Uterus (tissue), 2 donors: ENCODE measurements around the gene KLK14.

Experiments
- POLR2A ChIP-seq, 2 donors: fragments of 450-650 bp; IDR thresholded peaks; one replicate each; pipeline ENCODE4 v1.6.1; 2016; ENCODE audit warnings: antibody characterized with exemption in 2 of 2, mild to moderate bottlenecking in 1 of 2, moderate library complexity in 1 of 2
- TF ChIP-seq, protein P1 (sequence below), 4 experiments: fragments of 200-600 bp in 2 of 4; fragments of 450-650 bp in 2 of 4; sonication (generic) in 2 of 4; IDR thresholded peaks; one replicate each; pipeline ENCODE4 v1.5.1; 2016 to 2019; ENCODE audit warnings: antibody characterized with exemption in 4 of 4, mild to moderate bottlenecking in 2 of 4, moderate library complexity in 1 of 4

GRCh38 chr19:51055866-51056265 lies 26.8 kb downstream of the KLK14 start:
- TF ChIP-seq POLR2A (IDR thresholded peaks at IDR 0.05), result no peak
- TF ChIP-seq, protein P1, sequence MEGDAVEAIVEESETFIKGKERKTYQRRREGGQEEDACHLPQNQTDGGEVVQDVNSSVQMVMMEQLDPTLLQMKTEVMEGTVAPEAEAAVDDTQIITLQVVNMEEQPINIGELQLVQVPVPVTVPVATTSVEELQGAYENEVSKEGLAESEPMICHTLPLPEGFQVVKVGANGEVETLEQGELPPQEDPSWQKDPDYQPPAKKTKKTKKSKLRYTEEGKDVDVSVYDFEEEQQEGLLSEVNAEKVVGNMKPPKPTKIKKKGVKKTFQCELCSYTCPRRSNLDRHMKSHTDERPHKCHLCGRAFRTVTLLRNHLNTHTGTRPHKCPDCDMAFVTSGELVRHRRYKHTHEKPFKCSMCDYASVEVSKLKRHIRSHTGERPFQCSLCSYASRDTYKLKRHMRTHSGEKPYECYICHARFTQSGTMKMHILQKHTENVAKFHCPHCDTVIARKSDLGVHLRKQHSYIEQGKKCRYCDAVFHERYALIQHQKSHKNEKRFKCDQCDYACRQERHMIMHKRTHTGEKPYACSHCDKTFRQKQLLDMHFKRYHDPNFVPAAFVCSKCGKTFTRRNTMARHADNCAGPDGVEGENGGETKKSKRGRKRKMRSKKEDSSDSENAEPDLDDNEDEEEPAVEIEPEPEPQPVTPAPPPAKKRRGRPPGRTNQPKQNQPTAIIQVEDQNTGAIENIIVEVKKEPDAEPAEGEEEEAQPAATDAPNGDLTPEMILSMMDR (IDR thresholded peaks at IDR 0.05), result no peak
